LNCaP clone FGC (cell line): ENCODE results near the gene SLC7A14.

Source experiments
- DNase-seq: peaks from one replicate; pipeline ENCODE4 v3.0.0-alpha.2; 2011; ENCODE audit warnings: low read depth
- H3K4me3 ChIP-seq: 2 replicates; pipeline ENCODE4 v1.5.1; 2011; ENCODE audit warnings: mild to moderate bottlenecking, low read depth, low read length, control low read depth
- CTCF ChIP-seq: IDR thresholded peaks from 2 replicates; pipeline ENCODE4 v1.5.1; 2012; ENCODE audit warnings: mild to moderate bottlenecking; ENCODE audit not compliant: control insufficient read depth, insufficient read depth; ENCODE audit errors: extremely low read depth

Gene SLC7A14

GRCh38 chr3:170507063-170507462 lies 78.8 kb downstream of the SLC7A14 start:
- no peak for DNase-seq
- no peak for TF ChIP-seq CTCF
- H3K4me3 ChIP-seq: no peak overlapping the region

GRCh38 chr3:170506556-170506955 lies 79.3 kb downstream of the SLC7A14 start:
- H3K4me3 ChIP-seq: no peak overlapping the region
- no peak for TF ChIP-seq CTCF
- no peak for DNase-seq

GRCh38 chr3:170502297-170502696 lies 83.6 kb downstream of the SLC7A14 start:
- DNase-seq: no peak
- no peak for TF ChIP-seq CTCF
- no peak overlapping the region for H3K4me3 ChIP-seq

GRCh38 chr3:170500995-170501394 lies 84.9 kb downstream of the SLC7A14 start:
- no peak overlapping the region for H3K4me3 ChIP-seq
- TF ChIP-seq CTCF: no peak
- DNase-seq: no peak

- TF ChIP-seq CTCF: no peak
- no peak for DNase-seq
Observed at GRCh38 chr3:170500462-170500861, 85.4 kb downstream of the SLC7A14 start.

GRCh38 chr3:170499562-170500156 lies 86.2 kb downstream of the SLC7A14 start:
- no peak for DNase-seq
- peak; percentile 89 for TF ChIP-seq CTCF
- H3K4me3 ChIP-seq: no peak overlapping the region

More at GRCh38 chr3:170500462-170500861, 85.4 kb downstream of the SLC7A14 start:
- no peak overlapping the region for H3K4me3 ChIP-seq

GRCh38 chr3:170497207-170498095 lies 88.4 kb downstream of the SLC7A14 start:
- H3K4me3 ChIP-seq: no peak overlapping the region
- no peak for DNase-seq
- no peak for TF ChIP-seq CTCF
